GM18907 (cell line): Measurements from ENCODE around the gene NEUROG1.

Experiments used
- ATAC-seq: cut with Tn5 transposase; IDR thresholded peaks from one replicate; pipeline ENCODE4 v1.9.1; 2021; ENCODE audit warnings: mild to moderate bottlenecking, moderate library complexity; ENCODE audit not compliant: unreplicated experiment

The NEUROG1 gene, protein sequence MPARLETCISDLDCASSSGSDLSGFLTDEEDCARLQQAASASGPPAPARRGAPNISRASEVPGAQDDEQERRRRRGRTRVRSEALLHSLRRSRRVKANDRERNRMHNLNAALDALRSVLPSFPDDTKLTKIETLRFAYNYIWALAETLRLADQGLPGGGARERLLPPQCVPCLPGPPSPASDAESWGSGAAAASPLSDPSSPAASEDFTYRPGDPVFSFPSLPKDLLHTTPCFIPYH

DNA sequence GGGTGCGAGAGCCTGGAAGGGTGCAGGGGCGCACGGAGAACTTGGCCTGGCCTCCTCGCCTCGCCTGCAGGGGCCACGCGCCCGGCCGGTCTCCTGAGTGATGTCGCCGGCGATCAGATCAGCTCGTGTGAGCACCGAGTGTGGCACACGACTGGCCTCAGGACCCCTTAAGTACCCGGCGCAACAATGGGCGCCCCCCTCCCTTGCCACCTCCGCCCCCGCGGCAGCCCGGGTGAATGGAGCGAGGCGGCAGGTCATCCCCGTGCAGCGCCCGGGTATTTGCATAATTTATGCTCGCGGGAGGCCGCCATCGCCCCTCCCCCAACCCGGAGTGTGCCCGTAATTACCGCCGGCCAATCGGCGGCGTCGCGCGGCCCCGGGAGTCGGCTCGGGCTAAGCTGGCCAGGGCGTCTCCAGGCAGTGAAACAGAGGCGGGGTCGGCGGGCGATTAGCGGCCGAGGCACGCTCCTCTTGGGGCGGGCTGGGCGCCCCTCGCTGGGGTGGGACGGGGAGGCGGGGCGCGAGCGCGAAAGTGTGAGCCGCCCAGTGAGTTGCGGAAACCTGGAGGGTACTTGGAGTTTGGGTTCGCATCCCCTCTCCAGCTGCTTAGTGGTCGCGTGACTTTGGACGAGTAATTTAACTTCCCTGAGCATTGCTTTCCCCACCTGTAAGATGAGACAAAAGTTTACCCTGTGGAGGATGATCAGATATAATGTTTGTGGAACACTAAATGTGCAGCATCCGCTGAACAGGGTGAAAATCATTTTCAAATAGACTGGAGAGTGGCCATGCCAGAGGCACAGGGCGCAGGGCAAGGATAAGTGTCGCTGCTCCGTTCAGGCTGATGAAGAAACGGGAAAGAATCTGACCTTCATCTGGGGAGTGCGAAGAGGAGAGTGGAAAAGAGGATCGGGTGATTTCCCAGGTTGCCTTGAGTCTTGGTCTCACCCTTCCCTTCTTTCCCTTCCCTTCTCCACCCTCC lies at the start of gene NEUROG1:
TSS of gene NEUROG1 (minus strand) at position 145 of the 982 bp plus-strand sequence. CDS start 274 bp downstream, outside the sequence.
- ATAC-seq = no peak

GRCh38 chr5:135584918-135585317 lies 49.2 kb upstream of the NEUROG1 start:
- no peak for ATAC-seq

GRCh38 chr5:135584276-135584675 lies 48.5 kb upstream of the NEUROG1 start:
- ATAC-seq = no peak

- no peak for ATAC-seq
Observed at GRCh38 chr5:135582099-135582781, 46.5 kb upstream of the NEUROG1 start.

DNA sequence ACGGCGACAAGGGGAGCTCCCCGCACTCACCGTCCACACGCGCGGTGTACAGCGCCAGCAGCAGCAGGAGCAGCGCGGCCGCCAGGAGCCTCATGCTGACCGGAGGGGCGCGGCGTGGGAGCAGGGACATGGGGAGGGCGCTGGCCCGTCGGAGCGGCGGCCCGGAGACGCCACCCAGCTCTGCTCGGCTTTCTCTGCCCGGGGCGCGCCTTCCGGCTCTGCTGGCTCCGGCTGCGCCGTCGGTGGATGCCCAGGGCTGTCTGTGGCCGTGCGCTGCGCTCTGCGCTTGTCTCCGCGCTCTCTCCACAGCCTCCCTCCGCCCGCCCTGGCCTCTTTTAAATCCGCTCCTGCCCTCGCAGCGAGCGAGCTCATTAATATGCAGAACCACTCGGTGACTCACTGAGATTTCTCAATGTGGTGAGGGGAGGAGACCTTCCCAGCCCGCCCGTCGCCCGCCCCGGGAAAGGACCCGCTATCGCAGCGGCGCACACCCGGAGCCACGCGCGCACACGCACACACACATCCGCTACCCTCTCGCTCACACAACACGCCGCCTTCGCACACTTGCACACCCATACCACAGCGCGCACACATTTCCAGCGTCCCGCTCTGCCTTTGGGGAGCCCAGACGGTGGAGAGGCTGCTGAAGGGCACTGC lies 43.0 kb upstream of the NEUROG1 start, which contains the start of gene CXCL14:
TSS of gene CXCL14 (minus strand) at position 307 of the 657 bp plus-strand sequence. CDS start at position 94, 213 bp downstream.
- no peak for ATAC-seq

DNA sequence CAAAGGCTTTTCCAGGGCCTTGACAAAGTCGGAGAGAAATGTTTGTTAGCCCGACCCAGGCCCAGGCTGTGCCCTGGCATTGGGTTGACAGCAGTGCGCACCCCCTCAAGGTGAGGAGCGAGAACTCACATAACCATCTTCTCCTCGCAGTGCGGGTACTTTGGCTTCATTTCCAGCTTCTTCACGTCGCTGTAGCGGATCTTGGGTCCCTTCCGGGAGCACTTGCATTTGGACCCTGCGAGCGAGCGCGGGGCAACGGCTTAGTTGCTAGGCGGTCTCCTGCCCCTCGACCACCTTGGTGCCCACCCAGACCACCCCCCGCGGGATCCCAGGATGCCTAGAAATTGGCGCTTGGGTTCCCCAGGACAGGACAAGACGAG lies 42.5 kb upstream of the NEUROG1 start:
- no peak for ATAC-seq

GRCh38 chr5:135577421-135577820 lies 41.7 kb upstream of the NEUROG1 start:
- no peak for ATAC-seq

DNA sequence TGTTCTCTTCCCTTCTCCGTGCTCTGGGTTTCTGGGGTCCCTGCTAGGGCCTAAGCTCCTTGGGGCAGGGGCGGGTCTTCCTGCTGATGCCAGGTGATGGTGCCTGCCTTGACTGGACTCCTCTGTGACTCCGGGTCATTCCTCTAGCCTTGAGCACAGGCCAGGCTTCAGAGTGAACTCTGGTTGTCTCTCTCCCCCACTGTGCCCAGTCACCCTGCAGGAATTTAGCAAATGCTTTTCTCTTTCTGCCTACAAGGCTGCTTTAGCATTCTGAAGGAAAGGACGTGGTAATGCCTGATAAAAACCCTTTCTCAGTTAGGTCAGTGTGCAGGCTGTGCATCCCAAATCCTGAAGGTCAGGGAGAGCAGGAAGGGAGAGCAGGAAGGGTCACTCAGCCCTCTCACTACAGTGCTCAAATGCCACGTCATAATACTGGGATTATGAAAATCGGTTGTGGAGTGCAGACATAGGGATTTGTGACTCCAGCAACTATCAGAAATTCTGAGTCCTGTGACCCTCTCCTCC lies 40.4 kb upstream of the NEUROG1 start:
- no peak for ATAC-seq

DNA sequence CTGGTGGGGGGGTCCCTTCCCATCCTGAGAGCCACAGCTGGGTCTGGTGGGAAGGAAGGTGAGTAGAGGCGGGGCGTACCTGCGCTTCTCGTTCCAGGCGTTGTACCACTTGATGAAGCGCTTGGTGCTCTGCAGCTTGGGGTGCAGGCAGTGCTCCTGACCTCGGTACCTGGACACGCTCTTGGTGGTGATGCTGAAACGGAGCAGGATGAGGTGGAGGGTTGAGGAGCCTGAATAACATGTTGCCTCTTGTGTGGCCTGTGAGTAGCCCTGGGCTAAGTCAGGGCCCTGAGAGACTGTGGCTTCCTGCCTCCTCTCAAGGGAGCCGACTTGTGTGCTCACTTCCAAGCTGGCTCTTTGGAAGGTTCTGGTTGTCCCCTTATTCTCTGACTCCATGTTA lies 38.7 kb upstream of the NEUROG1 start:
- no peak for ATAC-seq

DNA sequence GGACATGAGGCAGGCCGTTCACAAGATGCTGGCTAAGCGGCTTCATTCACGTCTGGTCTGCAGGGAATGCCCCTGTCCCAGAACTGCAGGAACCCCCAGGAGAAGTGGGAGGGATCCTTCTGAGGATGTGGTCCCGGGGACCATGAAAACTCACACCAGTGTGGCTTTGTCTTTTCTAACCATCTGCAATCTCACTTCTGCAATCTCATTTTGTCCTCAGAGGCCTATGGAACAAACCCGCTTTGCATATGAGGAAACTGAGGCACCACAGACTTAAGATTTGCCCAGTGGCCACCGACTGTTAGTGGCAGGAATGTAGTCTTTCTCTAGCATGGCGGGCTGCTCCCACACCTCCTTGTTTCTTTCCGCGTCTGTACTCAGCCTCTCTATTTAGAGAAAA lies 36.1 kb upstream of the NEUROG1 start:
- no peak for ATAC-seq

GRCh38 chr5:135571066-135571609 lies 35.4 kb upstream of the NEUROG1 start:
- ATAC-seq = no peak

DNA sequence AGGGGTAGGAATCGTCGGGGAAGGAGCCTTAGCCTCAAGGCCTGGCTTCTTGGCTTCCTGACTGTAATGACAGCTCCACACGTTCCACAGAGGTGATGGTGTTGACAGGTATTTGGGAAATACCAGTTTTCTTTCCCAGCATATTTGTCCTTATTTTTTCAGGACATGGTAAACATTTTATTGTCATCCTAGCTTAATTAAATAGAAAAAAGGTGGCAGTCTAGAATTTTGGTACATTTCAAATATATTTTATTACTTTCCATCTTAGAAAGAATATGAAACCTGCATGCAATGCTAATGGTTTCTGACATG lies 34.6 kb upstream of the NEUROG1 start:
- ATAC-seq = no peak

DNA sequence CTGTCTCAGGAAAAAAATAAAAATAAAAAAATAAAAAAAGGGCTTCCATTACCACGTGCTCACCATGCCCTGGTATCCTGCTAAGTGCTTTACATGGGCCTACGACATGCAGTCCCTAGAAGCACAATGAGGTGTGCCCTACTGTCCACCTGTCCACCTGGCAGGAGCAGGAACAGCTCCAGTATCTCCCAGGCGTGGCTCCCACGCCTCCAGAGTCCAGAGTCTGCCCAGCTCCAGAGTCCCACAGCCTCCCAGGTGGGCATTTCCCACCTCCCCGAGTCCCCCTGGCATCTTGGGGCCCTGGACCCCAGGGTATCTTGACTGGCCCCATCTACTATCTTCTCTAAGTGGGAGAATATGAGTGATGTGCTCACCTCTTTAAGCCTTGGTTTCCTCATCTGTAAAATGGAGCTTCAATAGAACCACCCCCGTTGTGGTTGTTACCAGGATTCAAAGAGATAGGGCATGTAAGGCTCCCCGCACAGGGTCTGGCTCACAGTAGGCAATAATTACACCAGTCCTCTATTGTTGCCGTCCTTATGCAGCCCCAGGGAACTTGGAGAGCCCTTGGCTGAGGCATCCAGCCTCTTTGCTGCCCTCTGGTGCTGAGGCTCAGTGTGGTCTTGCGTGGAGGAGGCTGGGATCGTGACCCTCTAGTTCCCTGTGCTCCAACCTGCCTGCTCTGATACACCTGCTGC lies 34.1 kb upstream of the NEUROG1 start:
- no peak for ATAC-seq

DNA sequence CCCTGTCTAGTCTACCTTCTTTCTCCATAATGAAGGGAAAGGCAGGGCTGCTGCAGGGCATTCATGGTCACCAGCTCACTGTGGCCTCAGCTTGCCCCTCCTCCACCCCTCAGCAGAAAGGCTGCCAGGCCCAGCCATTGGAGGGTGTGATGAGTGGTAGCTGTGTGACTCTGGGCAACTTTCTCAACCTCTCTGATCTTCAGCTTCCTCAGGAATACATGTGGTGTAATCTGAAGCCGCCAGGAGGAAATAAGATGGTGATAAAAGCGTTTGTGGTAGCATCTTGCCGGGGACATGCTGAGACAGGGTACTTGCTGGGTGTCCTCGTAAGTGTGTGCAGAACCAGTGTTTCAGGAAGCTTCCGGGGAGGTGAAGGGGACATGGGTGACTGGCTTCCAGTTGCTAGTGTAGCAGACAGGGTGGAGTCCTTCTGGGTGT lies 33.2 kb upstream of the NEUROG1 start:
- no peak for ATAC-seq

GRCh38 chr5:135568246-135568645 lies 32.5 kb upstream of the NEUROG1 start:
- ATAC-seq = no peak

DNA sequence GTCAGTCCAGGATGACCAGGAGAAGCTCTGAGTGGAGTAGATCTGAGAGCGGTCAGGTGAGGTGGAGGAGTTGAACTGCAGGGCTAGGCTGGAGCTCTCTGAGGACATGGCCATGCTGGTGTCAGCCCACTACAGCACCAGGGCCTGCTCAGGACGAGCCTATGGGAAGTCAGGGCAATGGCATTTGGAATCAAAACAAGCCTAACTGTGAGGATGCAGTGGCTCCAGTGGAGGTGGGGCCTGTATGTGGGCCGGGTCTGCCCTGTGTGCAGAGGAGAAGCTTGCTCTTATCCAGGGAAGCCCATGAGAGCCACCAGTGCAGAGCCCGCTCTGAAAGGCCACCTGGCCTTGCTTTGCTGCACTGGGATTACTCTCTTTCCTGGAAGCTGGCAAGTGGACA lies 31.9 kb upstream of the NEUROG1 start:
- no peak for ATAC-seq

DNA sequence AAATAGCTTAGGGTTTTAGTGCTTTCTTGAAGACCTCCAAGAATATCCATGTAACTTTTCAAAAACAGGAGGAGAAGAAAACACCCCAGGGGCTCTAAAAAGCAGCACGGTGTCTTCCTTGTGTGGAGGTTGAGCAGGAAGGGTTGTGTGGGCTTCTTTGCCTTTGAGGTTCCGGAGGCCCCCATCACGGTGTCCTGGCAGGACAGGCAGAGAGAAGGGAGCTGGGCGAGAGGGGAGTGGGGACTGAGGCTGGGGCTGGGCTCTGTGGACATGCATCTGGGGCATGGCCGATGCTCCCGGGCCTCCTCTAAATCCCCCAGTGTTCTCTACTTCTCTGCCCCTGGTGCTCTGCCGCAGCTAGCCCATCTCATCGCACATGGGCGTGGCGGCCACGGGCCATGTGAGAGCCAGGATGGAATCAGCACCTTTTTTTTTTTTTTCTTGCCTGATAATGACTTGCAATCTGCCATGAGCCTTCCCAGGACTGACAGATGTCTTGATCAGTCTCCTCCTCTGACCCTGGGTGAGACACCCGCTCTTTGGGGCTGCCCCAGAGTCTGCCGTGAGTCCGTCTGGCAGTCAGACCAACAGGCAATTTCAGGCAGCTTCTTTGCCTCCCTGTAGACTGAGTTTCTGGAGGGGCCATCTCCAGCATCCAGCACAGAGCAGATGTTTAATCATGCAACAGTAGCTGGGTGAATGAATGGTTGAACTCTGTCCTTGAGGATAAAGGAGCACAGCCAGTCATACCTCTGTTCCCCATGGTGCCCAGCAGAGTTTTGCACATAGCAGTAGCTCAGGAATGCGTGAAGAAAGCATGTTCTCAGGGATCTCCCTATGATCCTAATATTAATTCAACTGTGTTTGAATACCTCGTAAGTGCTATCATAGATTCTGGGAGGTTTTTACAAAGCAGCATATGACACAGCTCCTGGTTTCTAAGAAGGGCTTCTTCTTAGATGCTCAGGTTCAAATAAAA lies 30.9 kb upstream of the NEUROG1 start:
- no peak for ATAC-seq

- ATAC-seq = no peak
Observed at GRCh38 chr5:135565725-135566421, 30.1 kb upstream of the NEUROG1 start.
